PC-3 (cell line): ENCODE results near the gene TMEM242.

Experiments
- EZH2 ChIP-seq: fragments of 300-600 bp; sonication (generic); IDR thresholded peaks from one replicate; pipeline ENCODE4 v1.6.1; 2017; ENCODE audit warnings: antibody characterized with exemption, mild to moderate bottlenecking, low read length; ENCODE audit not compliant: unreplicated experiment
- EZH2phosphoT487 ChIP-seq: fragments of 300-600 bp; sonication (generic); IDR thresholded peaks from 2 replicates; pipeline ENCODE4 v1.6.1; 2018; ENCODE audit warnings: mild to moderate bottlenecking, antibody characterized with exemption, low read length, borderline replicate concordance
- TF ChIP-seq, protein P1 (sequence below): fragments of 300-600 bp; sonication (generic); conservative IDR thresholded peaks from 2 replicates; pipeline ENCODE4 v1.5.1; 2017; ENCODE audit warnings: antibody characterized with exemption, low read depth, mild to moderate bottlenecking, low read length

DNA sequence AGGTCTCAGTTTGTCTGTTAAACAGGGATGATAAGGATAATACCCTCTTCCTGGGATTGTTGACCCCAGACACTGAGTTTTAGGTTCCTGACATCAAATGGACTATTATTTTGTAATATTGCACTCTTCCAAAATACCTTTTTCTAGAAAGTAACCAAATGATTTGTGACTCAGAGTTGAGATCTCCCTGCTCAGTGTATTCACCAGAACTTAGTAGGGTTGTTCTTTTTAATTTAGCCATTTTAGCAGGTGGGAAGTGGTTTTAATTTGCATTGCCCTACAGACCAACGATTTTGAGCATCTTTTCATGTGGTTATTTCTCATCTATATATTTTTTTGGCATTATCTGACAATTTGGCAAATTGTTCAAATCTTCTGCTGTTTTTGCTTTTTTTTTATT lies 75.1 kb downstream of the TMEM242 start:
- TF ChIP-seq EZH2 = no peak
- TF ChIP-seq, protein P1, sequence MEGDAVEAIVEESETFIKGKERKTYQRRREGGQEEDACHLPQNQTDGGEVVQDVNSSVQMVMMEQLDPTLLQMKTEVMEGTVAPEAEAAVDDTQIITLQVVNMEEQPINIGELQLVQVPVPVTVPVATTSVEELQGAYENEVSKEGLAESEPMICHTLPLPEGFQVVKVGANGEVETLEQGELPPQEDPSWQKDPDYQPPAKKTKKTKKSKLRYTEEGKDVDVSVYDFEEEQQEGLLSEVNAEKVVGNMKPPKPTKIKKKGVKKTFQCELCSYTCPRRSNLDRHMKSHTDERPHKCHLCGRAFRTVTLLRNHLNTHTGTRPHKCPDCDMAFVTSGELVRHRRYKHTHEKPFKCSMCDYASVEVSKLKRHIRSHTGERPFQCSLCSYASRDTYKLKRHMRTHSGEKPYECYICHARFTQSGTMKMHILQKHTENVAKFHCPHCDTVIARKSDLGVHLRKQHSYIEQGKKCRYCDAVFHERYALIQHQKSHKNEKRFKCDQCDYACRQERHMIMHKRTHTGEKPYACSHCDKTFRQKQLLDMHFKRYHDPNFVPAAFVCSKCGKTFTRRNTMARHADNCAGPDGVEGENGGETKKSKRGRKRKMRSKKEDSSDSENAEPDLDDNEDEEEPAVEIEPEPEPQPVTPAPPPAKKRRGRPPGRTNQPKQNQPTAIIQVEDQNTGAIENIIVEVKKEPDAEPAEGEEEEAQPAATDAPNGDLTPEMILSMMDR = no peak
- no peak for TF ChIP-seq EZH2phosphoT487
